NB4 (cell line): ENCODE measurements around the gene FAM200C.

Source experiments
- POLR2A ChIP-seq: IDR thresholded peaks from 2 replicates; pipeline ENCODE4 v1.6.1; 2011; ENCODE audit warnings: mild to moderate bottlenecking; ENCODE audit not compliant: insufficient read length; ENCODE audit errors: extremely low read depth
- TF ChIP-seq, protein P1 (sequence below): IDR thresholded peaks from one replicate; pipeline ENCODE4 v1.5.1; 2012; ENCODE audit warnings: low read depth, low read length
- TF ChIP-seq, protein P2 (sequence below): IDR thresholded peaks from 2 replicates; pipeline ENCODE4 v1.6.1; 2011; ENCODE audit warnings: low read depth, low read length

DNA sequence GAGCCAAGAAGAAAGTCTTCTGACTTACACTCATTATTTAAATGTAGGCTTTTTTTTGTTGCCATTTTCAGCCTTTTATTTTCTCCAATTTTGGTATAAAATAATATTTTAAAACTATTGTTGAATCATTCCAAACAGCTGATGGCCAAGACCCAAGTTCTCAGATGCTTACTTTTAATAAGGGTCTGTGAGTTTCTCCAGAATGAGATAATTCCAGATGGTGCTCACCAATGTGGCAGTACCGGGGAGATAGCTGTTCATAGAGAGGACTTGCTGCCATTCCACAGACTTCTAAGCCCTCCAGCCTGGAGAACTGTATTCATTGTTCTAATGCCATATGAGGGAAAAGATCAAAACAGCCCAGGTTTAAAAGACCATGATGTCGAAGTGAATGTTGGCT lies 24.2 kb downstream of the FAM200C start:
- TF ChIP-seq, protein P1, sequence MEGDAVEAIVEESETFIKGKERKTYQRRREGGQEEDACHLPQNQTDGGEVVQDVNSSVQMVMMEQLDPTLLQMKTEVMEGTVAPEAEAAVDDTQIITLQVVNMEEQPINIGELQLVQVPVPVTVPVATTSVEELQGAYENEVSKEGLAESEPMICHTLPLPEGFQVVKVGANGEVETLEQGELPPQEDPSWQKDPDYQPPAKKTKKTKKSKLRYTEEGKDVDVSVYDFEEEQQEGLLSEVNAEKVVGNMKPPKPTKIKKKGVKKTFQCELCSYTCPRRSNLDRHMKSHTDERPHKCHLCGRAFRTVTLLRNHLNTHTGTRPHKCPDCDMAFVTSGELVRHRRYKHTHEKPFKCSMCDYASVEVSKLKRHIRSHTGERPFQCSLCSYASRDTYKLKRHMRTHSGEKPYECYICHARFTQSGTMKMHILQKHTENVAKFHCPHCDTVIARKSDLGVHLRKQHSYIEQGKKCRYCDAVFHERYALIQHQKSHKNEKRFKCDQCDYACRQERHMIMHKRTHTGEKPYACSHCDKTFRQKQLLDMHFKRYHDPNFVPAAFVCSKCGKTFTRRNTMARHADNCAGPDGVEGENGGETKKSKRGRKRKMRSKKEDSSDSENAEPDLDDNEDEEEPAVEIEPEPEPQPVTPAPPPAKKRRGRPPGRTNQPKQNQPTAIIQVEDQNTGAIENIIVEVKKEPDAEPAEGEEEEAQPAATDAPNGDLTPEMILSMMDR, result no peak
- TF ChIP-seq POLR2A, result no peak
- TF ChIP-seq, protein P2, sequence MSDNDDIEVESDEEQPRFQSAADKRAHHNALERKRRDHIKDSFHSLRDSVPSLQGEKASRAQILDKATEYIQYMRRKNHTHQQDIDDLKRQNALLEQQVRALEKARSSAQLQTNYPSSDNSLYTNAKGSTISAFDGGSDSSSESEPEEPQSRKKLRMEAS, result no peak
